K562 (cell line): ENCODE data around the gene RAD54L. TPM values are rescaled to one million over a fixed set of nuclear protein-coding genes. Genes with fewer than 3 reads are reported as not detected.
A peak's percentile ranks its signal among the peaks of the same experiment; 100 is the strongest.

ENCODE experiments used
- ASH1L ChIP-seq: fragments of 450-650 bp; IDR thresholded peaks from 2 replicates; pipeline ENCODE4 v1.6.1; 2018; ENCODE audit warnings: borderline replicate concordance, mild to moderate bottlenecking, low read depth; ENCODE audit not compliant: partially characterized antibody
- CGGBP1 ChIP-seq: fragments of 250-450 bp; sonication (Bioruptor Pico); IDR thresholded peaks from 2 replicates; pipeline ENCODE4 v1.9.0; 2021; ENCODE audit warnings: mild to moderate bottlenecking
- EP300 ChIP-seq: IDR thresholded peaks from 2 replicates; pipeline ENCODE4 v1.6.1; 2012; ENCODE audit warnings: low read length, improper control_type of control experiment
- FOXK2 ChIP-seq, 2 experiments: fragments of 450-650 bp; IDR thresholded peaks in 1 of 2; conservative IDR thresholded peaks in 1 of 2; 2 replicates each; pipeline ENCODE4 v1.6.1; 2016; ENCODE audit warnings: low read depth in 2 of 2, mild to moderate bottlenecking in 1 of 2
- GTF2E2 ChIP-seq: fragments of 200-800 bp; sonication (Bioruptor generic); IDR thresholded peaks from 2 replicates; pipeline ENCODE4 v1.6.1; 2016; ENCODE audit warnings: missing genetic modification characterization, missing compliant biosample characterization
- HES1 ChIP-seq: fragments of 450-650 bp; IDR thresholded peaks from 2 replicates; pipeline ENCODE4 v1.6.1; 2016; ENCODE audit warnings: low read depth, mild to moderate bottlenecking, moderate library complexity
- MNT ChIP-seq, 2 experiments: fragments of 450-650 bp; conservative IDR thresholded peaks; 2 replicates each; pipeline ENCODE4 v1.6.1; 2017; ENCODE audit warnings: mild to moderate bottlenecking in 2 of 2, moderate library complexity in 2 of 2
- MTA2 ChIP-seq: fragments of 450-650 bp; IDR thresholded peaks from 2 replicates; pipeline ENCODE4 v1.6.1; 2016; ENCODE audit warnings: low read depth
- NCOA1 ChIP-seq: fragments of 450-650 bp; IDR thresholded peaks from 2 replicates; pipeline ENCODE4 v1.6.1; 2016; ENCODE audit warnings: low read depth
- NFATC3 ChIP-seq: fragments of 450-650 bp; IDR thresholded peaks from 2 replicates; pipeline ENCODE4 v1.6.1; 2017; ENCODE audit warnings: mild to moderate bottlenecking
- NR2C2 ChIP-seq, 2 experiments: fragments of 200-800 bp in 1 of 2; sonication (Bioruptor generic) in 1 of 2; sonication (generic) in 1 of 2; formaldehyde crosslinking in 1 of 2; IDR thresholded peaks; 2 replicates each; pipeline versions ENCODE4 v1.6.1 to v1.8.0; 2016 to 2022; ENCODE audit warnings: mild to moderate bottlenecking in 1 of 2, missing compliant biosample characterization in 1 of 2, missing genetic modification characterization in 1 of 2, missing genetic modification reagents in 1 of 2
- POLR3A ChIP-seq: IDR thresholded peaks from 2 replicates; pipeline ENCODE4 v1.6.1; 2011; ENCODE audit warnings: borderline replicate concordance, mild to moderate bottlenecking, moderate library complexity; ENCODE audit not compliant: insufficient read length, insufficient read depth; ENCODE audit errors: extremely low read depth
- RAD51 ChIP-seq: fragments of 450-650 bp; IDR thresholded peaks from 2 replicates; pipeline ENCODE4 v1.7.1; 2016; ENCODE audit warnings: low read depth, mild to moderate bottlenecking, borderline replicate concordance
- SRSF3 ChIP-seq: fragments of 200-400 bp; formaldehyde crosslinking; IDR thresholded peaks from 2 replicates; pipeline ENCODE4 v1.6.1; 2016; ENCODE audit warnings: mild to moderate bottlenecking, low read length, moderate library complexity; ENCODE audit not compliant: insufficient read depth
- TAF1 ChIP-seq: IDR thresholded peaks from 2 replicates; pipeline ENCODE4 v1.6.1; 2011; ENCODE audit warnings: mild to moderate bottlenecking, low read length, moderate library complexity; ENCODE audit not compliant: insufficient read depth, control insufficient read depth, severe bottlenecking; ENCODE audit errors: extremely low read depth
- TFAP4 ChIP-seq: sonication (generic); formaldehyde crosslinking; IDR thresholded peaks from 2 replicates; pipeline ENCODE4 v1.8.0; 2022; ENCODE audit warnings: missing genetic modification reagents, mild to moderate bottlenecking, moderate library complexity, borderline replicate concordance
- TOE1 ChIP-seq, 2 experiments: fragments of 450-650 bp in 1 of 2; sonication (generic) in 1 of 2; formaldehyde crosslinking in 1 of 2; IDR thresholded peaks; 2 replicates each; pipeline versions ENCODE4 v1.7.1 to v1.8.0; 2016 to 2022; ENCODE audit warnings: borderline replicate concordance in 2 of 2, mild to moderate bottlenecking in 2 of 2, antibody characterized with exemption in 1 of 2, inconsistent platforms in 1 of 2, low read depth in 1 of 2, missing genetic modification reagents in 1 of 2, moderate library complexity in 1 of 2
- TRIM24 ChIP-seq, 2 experiments: fragments of 450-650 bp; IDR thresholded peaks; 2 replicates each; pipeline ENCODE4 v1.6.1; 2016
- ZBTB17 ChIP-seq: fragments of 450-650 bp; formaldehyde crosslinking; IDR thresholded peaks from 2 replicates; pipeline ENCODE4 v1.4.0; 2020; ENCODE audit warnings: mild to moderate bottlenecking
- ZFP36 ChIP-seq: fragments of 150-350 bp; IDR thresholded peaks from 2 replicates; pipeline ENCODE4 v1.6.1; 2018; ENCODE audit warnings: low read length, low read depth; ENCODE audit not compliant: partially characterized antibody
- ZNF140 ChIP-seq: fragments of 250-450 bp; sonication (Bioruptor Pico); IDR thresholded peaks from 2 replicates; pipeline ENCODE4 v1.8.0; 2021; ENCODE audit warnings: moderate library complexity, mild to moderate bottlenecking, inconsistent platforms
- ZNF174 ChIP-seq: fragments of 250-450 bp; sonication (Bioruptor Pico); IDR thresholded peaks from 2 replicates; pipeline ENCODE4 v1.4.0; 2020; ENCODE audit warnings: mild to moderate bottlenecking
- ZNF212 ChIP-seq: fragments of 450-650 bp; formaldehyde crosslinking; IDR thresholded peaks from 2 replicates; pipeline ENCODE4 v1.4.0; 2020; ENCODE audit warnings: mild to moderate bottlenecking
- ZNF707 ChIP-seq: fragments of 250-450 bp; sonication (Bioruptor Pico); conservative IDR thresholded peaks from 2 replicates; pipeline ENCODE4 v1.8.0; 2022; ENCODE audit warnings: inconsistent platforms, mild to moderate bottlenecking, moderate library complexity
- polyA plus RNA-seq, 8 experiments: library from polyadenylated mRNA; depleted of rRNA in 4 of 8; stranded (reverse) in 5 of 8; unstranded in 3 of 8; fragments of >200 nt; fragmentation: Nextera tagmentation in 2 of 8; fragmentation: Illumina TruSeq in 1 of 8; extraction: Ambion mirVana in 2 of 8; extraction: Trizol in 1 of 8; gene quantifications; 2 replicates each; pipeline versions ENCODE4 v1.2.1 to v1.2.3, GENCODE V29; 2011 to 2014; ENCODE audit warnings: inconsistent platforms in 1 of 8, missing spikeins in 1 of 8
- total RNA-seq, 7 experiments: library from RNA; depleted of rRNA in 6 of 7; stranded (reverse); fragments of >200 nt in 6 of 7; fragmentation: Illumina TruSeq in 2 of 7; extraction: Trizol in 2 of 7; gene quantifications; 2 replicates each; pipeline versions ENCODE4 v1.2.1 to v1.2.3, GENCODE V29; 2011 to 2021; ENCODE audit warnings: low replicate concordance in 1 of 7

RAD54L gene
- total and polyA plus RNA-seq, 9 of the 15 experiments (the other 6 are each of a cell fraction or from before 2014, with no cell fraction given), result 17.9 to 92.3 (median 37.5) TPM

- no peak for TF ChIP-seq SRSF3
- peak; percentile 47 for TF ChIP-seq RAD51
- TF ChIP-seq GTF2E2 (tag), result no peak; the same call in 1 of the 2 replicates
- TF ChIP-seq MTA2, result no peak
- peak; percentile 81 to 91 for TF ChIP-seq MNT (conservative IDR thresholded peaks at IDR 0.05)
- TF ChIP-seq ZBTB17 (CRISPR knock-in tag), result peak; percentile 100
- TF ChIP-seq EP300, result peak; percentile 37
- no peak for TF ChIP-seq NFATC3
- peak; percentile 73 for TF ChIP-seq TOE1 (IDR thresholded peaks at IDR 0.05; ENCODE audit: borderline replicate concordance)
- no peak for TF ChIP-seq TOE1 (CRISPR knock-in tag; IDR thresholded peaks at IDR 0.05; ENCODE audit: borderline replicate concordance, low read depth)
- TF ChIP-seq POLR3A, result no peak
- no peak for TF ChIP-seq HES1
- TF ChIP-seq NR2C2 (CRISPR knock-in tag; IDR thresholded peaks at IDR 0.05), result peak; percentile 93
- peak; percentile 96 for TF ChIP-seq NR2C2 (tag; IDR thresholded peaks at IDR 0.05)
- TF ChIP-seq FOXK2 (conservative IDR thresholded peaks at IDR 0.05 in 1 of 2, IDR thresholded peaks at IDR 0.05 in 1 of 2; ENCODE audit: low read depth in 2 of 2), result peak; percentile 57 to 87; a peak in 3 of 4 replicates
- peak; percentile 83 for TF ChIP-seq ASH1L
- no peak for TF ChIP-seq ZNF707
- 0 out of 2 replicates have a peak, but pooled peaks have one; percentile 41 for TF ChIP-seq CGGBP1 (CRISPR knock-in tag)
- peak; percentile 84 for TF ChIP-seq TFAP4 (CRISPR knock-in tag)
- no peak for TF ChIP-seq ZNF212 (CRISPR knock-in tag)
- TF ChIP-seq TAF1, result peak; percentile 96
- peak in 1 of 2 experiments; percentile 57; a peak in 1 of 4 replicates for TF ChIP-seq TRIM24 (IDR thresholded peaks at IDR 0.05)
- TF ChIP-seq ZNF140 (CRISPR knock-in tag), result no peak
- no peak for TF ChIP-seq ZNF174
- TF ChIP-seq ZFP36, result no peak
- no peak for TF ChIP-seq NCOA1
Measured at GRCh38 chr1:46247436-46248121, at the start of gene RAD54L (continued).
